OCI-LY3 (cell line): ENCODE results near the gene WWP2.

Experiments
- EZH2phosphoT487 ChIP-seq: fragments of 200-600 bp; shearing (Covaris generic); IDR thresholded peaks from 2 replicates; pipeline ENCODE4 v1.6.1; 2018; ENCODE audit warnings: antibody characterized with exemption, mixed run types, low read depth
- TF ChIP-seq, protein P1 (sequence below): fragments of 200-600, 300-600 bp; sonication (generic); IDR thresholded peaks from 2 replicates; pipeline ENCODE4 v1.5.1; 2014; ENCODE audit warnings: antibody characterized with exemption, low read length, low read depth

DNA sequence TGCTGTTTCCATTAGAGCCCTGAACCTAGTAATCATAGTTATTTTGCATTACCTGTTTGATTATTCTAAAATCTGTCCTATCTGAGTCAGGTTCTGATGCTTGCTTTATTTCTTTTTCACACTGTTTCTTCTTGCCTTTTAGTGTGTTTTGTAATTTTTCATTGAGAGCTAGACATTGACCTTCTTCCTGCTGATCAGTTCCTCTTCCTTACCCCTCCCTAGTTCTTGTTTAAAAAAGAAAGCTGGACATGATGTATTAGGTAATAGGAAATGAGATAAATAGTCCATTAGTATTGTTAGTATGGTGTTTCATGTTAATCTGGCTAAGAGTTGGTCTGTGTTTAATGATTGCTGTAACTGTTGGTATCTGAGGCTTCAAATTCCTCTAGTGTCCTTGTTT is 13.4 kb downstream of the WWP2 start:
- TF ChIP-seq, protein P1, sequence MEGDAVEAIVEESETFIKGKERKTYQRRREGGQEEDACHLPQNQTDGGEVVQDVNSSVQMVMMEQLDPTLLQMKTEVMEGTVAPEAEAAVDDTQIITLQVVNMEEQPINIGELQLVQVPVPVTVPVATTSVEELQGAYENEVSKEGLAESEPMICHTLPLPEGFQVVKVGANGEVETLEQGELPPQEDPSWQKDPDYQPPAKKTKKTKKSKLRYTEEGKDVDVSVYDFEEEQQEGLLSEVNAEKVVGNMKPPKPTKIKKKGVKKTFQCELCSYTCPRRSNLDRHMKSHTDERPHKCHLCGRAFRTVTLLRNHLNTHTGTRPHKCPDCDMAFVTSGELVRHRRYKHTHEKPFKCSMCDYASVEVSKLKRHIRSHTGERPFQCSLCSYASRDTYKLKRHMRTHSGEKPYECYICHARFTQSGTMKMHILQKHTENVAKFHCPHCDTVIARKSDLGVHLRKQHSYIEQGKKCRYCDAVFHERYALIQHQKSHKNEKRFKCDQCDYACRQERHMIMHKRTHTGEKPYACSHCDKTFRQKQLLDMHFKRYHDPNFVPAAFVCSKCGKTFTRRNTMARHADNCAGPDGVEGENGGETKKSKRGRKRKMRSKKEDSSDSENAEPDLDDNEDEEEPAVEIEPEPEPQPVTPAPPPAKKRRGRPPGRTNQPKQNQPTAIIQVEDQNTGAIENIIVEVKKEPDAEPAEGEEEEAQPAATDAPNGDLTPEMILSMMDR, result no peak
- no peak for TF ChIP-seq EZH2phosphoT487
